DOHH2 (cell line): Measurements from ENCODE around the gene RBM25.

Source experiments
- H3F3A ChIP-seq: fragments of 200-600 bp; sonication (generic), shearing (Covaris generic); 2 replicates; pipeline ENCODE4 v1.6.0; 2016; ENCODE audit warnings: antibody characterized with exemption, mild to moderate bottlenecking; ENCODE audit not compliant: control insufficient read depth, insufficient read depth
- H3K27ac ChIP-seq: fragments of 200-600 bp; sonication (generic); 2 replicates; pipeline ENCODE4 v1.5.1; 2014; ENCODE audit warnings: low read depth, mild to moderate bottlenecking, low read length, moderate library complexity
- H3K27me3 ChIP-seq: fragments of 200-600 bp; sonication (generic); 2 replicates; pipeline ENCODE4 v1.6.1; 2014; ENCODE audit warnings: mild to moderate bottlenecking, low read length, mixed read lengths; ENCODE audit not compliant: control insufficient read depth
- H3K36me3 ChIP-seq: fragments of 200-600 bp; sonication (generic); 2 replicates; pipeline ENCODE4 v1.6.1; 2014; ENCODE audit warnings: mild to moderate bottlenecking, low read length, moderate library complexity, mixed read lengths; ENCODE audit not compliant: control insufficient read depth
- H3K4me1 ChIP-seq: fragments of 200-600 bp; sonication (generic); 2 replicates; pipeline ENCODE4 v1.6.1; 2014; ENCODE audit warnings: mild to moderate bottlenecking, low read length, mixed read lengths; ENCODE audit not compliant: control insufficient read depth
- H3K4me2 ChIP-seq: fragments of 200-600 bp; sonication (generic); 2 replicates; pipeline ENCODE4 v1.6.0; 2014; ENCODE audit warnings: mild to moderate bottlenecking, low read length, moderate library complexity
- H3K4me3 ChIP-seq: fragments of 200-600 bp; sonication (generic); 2 replicates; pipeline ENCODE4 v1.5.1; 2014; ENCODE audit warnings: mild to moderate bottlenecking, low read length, mixed read lengths
- H3K79me2 ChIP-seq: fragments of 200-600 bp; sonication (generic); 2 replicates; pipeline ENCODE4 v1.6.1; 2014; ENCODE audit warnings: mild to moderate bottlenecking, low read length, mixed read lengths; ENCODE audit not compliant: control insufficient read depth
- H3K9me2 ChIP-seq: fragments of 200-600 bp; sonication (generic); replicated peaks from 2 replicates; pipeline ENCODE4 v1.6.1; 2014; ENCODE audit warnings: mild to moderate bottlenecking, low read length, mixed read lengths; ENCODE audit not compliant: control insufficient read depth
- H3K9me3 ChIP-seq: fragments of 200-600 bp; sonication (generic); 2 replicates; pipeline ENCODE4 v1.6.1; 2014; ENCODE audit warnings: antibody characterized with exemption, low read length, mixed read lengths; ENCODE audit not compliant: control insufficient read depth, insufficient read depth
- H4K20me1 ChIP-seq: fragments of 200-600 bp; sonication (generic); 2 replicates; pipeline ENCODE4 v1.6.0; 2014; ENCODE audit warnings: low read depth, mild to moderate bottlenecking, antibody characterized with exemption, low read length, moderate library complexity; ENCODE audit not compliant: control insufficient read depth, insufficient read depth
- EZH2phosphoT487 ChIP-seq: fragments of 200-600 bp; sonication (generic); IDR thresholded peaks from 2 replicates; pipeline ENCODE4 v1.6.1; 2017; ENCODE audit warnings: borderline replicate concordance, mild to moderate bottlenecking, antibody characterized with exemption, low read length, moderate library complexity, mixed read lengths
- TF ChIP-seq, protein P1 (sequence below): fragments of 200-600 bp; sonication (generic); IDR thresholded peaks from one replicate; pipeline ENCODE4 v1.5.1; 2014; ENCODE audit warnings: antibody characterized with exemption, mild to moderate bottlenecking, low read depth, low read length; ENCODE audit not compliant: poor library complexity, severe bottlenecking

RBM25 gene

DNA sequence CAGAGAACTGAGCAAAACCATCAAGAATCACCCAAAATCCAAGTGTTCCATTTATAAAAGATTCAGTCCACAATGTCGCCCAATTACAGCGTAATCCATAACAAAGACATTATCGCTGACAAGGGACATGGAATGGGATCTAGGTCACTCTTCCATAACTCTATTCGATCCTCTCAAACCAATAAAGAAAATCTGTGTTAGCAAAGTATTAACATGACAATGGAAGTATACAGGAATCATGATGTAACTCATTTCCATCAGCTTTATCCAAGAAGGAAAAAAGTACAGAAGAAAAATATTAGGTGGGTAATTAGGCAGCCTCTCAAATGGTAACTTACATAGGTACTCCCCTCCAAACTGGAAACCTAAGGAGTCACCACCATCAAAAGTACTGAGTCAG lies 36.3 kb upstream of the RBM25 start:
- no peak overlapping the region for H3K27ac ChIP-seq
- H3K4me1 ChIP-seq = peaks cover 9% of the 10 kb centered on the region
- H3K79me2 ChIP-seq = peaks cover 6% of the 10 kb centered on the region
- TF ChIP-seq, protein P1, sequence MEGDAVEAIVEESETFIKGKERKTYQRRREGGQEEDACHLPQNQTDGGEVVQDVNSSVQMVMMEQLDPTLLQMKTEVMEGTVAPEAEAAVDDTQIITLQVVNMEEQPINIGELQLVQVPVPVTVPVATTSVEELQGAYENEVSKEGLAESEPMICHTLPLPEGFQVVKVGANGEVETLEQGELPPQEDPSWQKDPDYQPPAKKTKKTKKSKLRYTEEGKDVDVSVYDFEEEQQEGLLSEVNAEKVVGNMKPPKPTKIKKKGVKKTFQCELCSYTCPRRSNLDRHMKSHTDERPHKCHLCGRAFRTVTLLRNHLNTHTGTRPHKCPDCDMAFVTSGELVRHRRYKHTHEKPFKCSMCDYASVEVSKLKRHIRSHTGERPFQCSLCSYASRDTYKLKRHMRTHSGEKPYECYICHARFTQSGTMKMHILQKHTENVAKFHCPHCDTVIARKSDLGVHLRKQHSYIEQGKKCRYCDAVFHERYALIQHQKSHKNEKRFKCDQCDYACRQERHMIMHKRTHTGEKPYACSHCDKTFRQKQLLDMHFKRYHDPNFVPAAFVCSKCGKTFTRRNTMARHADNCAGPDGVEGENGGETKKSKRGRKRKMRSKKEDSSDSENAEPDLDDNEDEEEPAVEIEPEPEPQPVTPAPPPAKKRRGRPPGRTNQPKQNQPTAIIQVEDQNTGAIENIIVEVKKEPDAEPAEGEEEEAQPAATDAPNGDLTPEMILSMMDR = no peak
- no peak for TF ChIP-seq EZH2phosphoT487
- H3F3A ChIP-seq = no peaks in the 10 kb centered on the region; the same call in 1 of the 2 replicates
- H3K4me2 ChIP-seq = no peak overlapping the region
- peaks cover 11% of the 10 kb centered on the region for H3K36me3 ChIP-seq
- no peaks in the 10 kb centered on the region for H3K9me3 ChIP-seq
- no peaks in the 10 kb centered on the region for H4K20me1 ChIP-seq
- H3K9me2 ChIP-seq = no peaks in the 10 kb centered on the region
- no peak overlapping the region for H3K4me3 ChIP-seq
- H3K27me3 ChIP-seq = no peaks in the 10 kb centered on the region

DNA sequence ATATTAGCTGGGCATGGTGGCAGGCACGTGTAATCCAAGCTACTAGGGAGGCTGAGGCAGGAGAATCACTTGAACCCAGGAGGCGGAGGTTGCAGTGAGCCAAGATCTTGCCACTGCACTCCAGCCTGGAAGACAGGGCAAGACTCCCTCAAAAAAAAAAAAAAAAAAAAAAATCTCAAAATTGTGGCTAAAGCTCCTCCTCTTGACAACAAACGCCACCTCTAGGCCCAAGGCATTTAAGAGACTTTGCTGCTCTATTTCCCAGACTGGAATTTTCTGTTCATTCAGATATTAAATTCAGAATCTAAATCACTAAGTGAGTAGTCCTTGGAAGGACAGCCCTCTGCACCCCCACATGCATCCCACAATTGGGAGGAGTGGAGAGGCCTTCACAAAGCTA lies 32.8 kb upstream of the RBM25 start:
- H3K9me2 ChIP-seq = no peaks in the 10 kb centered on the region
- H3K27ac ChIP-seq = no peak overlapping the region
- peaks cover 6% of the 10 kb centered on the region for H3K79me2 ChIP-seq
- H3K27me3 ChIP-seq = no peaks in the 10 kb centered on the region
- H3F3A ChIP-seq = no peaks in the 10 kb centered on the region; the same call in 1 of the 2 replicates
- peaks cover 11% of the 10 kb centered on the region for H3K36me3 ChIP-seq
- no peak overlapping the region; the same call in 1 of the 2 replicates for H3K4me3 ChIP-seq
- no peaks in the 10 kb centered on the region for H4K20me1 ChIP-seq
- H3K4me2 ChIP-seq = peak overlapping the region; percentile 94
- TF ChIP-seq, protein P1 = no peak
- TF ChIP-seq EZH2phosphoT487 = no peak
- peaks cover 16% of the 10 kb centered on the region for H3K4me1 ChIP-seq
- no peaks in the 10 kb centered on the region for H3K9me3 ChIP-seq

DNA sequence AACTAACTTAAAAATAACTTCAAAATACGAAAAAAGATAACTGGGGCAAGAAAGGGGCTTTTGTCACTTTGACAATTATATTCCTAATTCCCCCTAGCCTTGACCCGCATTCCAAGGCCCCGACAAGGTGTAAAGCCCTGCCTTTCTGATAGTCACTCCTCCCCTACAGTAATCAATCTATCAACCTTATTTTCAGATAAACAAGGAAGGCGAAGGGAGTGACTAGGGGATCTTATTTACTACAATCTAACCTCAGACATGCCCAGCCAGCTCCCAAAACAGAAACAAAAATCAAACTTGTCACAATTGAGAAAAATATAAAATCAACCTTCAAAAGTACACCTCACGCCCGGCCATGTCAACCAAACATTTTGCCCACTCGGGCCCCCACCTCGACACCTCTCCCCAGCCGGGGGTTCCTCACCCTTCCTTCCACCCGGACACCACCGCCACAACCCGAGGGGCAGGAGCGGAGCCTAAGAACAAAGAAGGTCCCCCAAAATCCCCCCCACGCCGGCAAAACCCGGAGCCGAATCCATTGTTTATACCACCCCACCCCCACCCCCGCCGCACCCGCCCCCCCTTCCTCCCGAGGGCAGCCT lies 32.0 kb upstream of the RBM25 start:
- Histone ChIP-seq H3K9me2 (no peaks in the 10 kb centered on the region), H3K79me2 (peaks cover 6% of the 10 kb centered on the region), H3F3A (no peaks in the 10 kb centered on the region; the same call in 1 of the 2 replicates), H3K9me3 (no peaks in the 10 kb centered on the region), H3K27ac (no peak overlapping the region), H3K27me3 (no peaks in the 10 kb centered on the region), H3K4me2 (peak overlapping the region; percentile 94), H3K4me1 (peaks cover 16% of the 10 kb centered on the region), H3K4me3 (peak overlapping the region; percentile 93), H4K20me1 (no peaks in the 10 kb centered on the region), H3K36me3 (peaks cover 11% of the 10 kb centered on the region)
- TF ChIP-seq EZH2phosphoT487 = no peak
- TF ChIP-seq, protein P1 = no peak
